ENCODE results near the gene MEIKIN.

- TF ChIP-seq CTCF (IDR thresholded peaks at IDR 0.05; ENCODE audit: extremely low read depth in 1 of 2, insufficient read depth in 1 of 2, low read depth in 1 of 2, low read length in 2 of 2) (no peak), POLR2A (IDR thresholded peaks at IDR 0.05; ENCODE audit: low read depth, low read length) (no peak), MYC (IDR thresholded peaks at IDR 0.05; ENCODE audit: low read depth, low read length) (no peak), FOS (IDR thresholded peaks at IDR 0.05; ENCODE audit: borderline replicate concordance, insufficient read depth, low read length) (no peak), POLR2AphosphoS5 (IDR thresholded peaks at IDR 0.05; ENCODE audit: insufficient read depth, low read depth, low read length) (no peak), EZH2 (IDR thresholded peaks at IDR 0.05; ENCODE audit: borderline replicate concordance, low read depth, low read length, severe bottlenecking) (no peak), MAX (IDR thresholded peaks at IDR 0.05; ENCODE audit: insufficient read depth, insufficient read length) (no peak), GATA2 (IDR thresholded peaks at IDR 0.05; ENCODE audit: insufficient read depth, insufficient read length, low read depth, low read length) (no peak)
Observed at GRCh38 chr5:131854134-131854533, 91.3 kb downstream of the MEIKIN start.

All from endothelial cell of umbilical vein (primary cell).